H9 (cell line): ENCODE results near the gene PFKFB2. TPM values are rescaled to one million over a fixed set of nuclear protein-coding genes. Genes with fewer than 3 reads are reported as not detected.

Source experiments
- DNase-seq: peaks from one replicate; pipeline ENCODE4 v3.0.0-alpha.2; 2017
- H2AFZ ChIP-seq: one replicate; pipeline ENCODE4 v1.6.1; 2013; ENCODE audit warnings: mild to moderate bottlenecking, low read length, control low read depth, moderate library complexity
- H2AK5ac ChIP-seq: 2 replicates; pipeline ENCODE4 v1.6.1; 2013; ENCODE audit warnings: low read length, control low read depth, mixed read lengths; ENCODE audit not compliant: insufficient read length
- H2BK120ac ChIP-seq: one replicate; pipeline ENCODE4 v1.6.1; 2013; ENCODE audit warnings: low read depth, mild to moderate bottlenecking, low read length, control low read depth, inconsistent platforms; ENCODE audit not compliant: poor library complexity, severe bottlenecking
- H2BK12ac ChIP-seq: 2 replicates; pipeline ENCODE4 v1.6.1; 2013; ENCODE audit warnings: low read length, control low read depth, mixed read lengths, low read depth; ENCODE audit not compliant: insufficient read length
- H2BK15ac ChIP-seq: 2 replicates; pipeline ENCODE4 v1.6.1; 2013; ENCODE audit warnings: low read depth, low read length, control low read depth
- H2BK20ac ChIP-seq: one replicate; pipeline ENCODE4 v1.6.1; 2013; ENCODE audit warnings: low read depth, mild to moderate bottlenecking, low read length, control low read depth, inconsistent platforms; ENCODE audit not compliant: poor library complexity, severe bottlenecking
- H2BK5ac ChIP-seq: 2 replicates; pipeline ENCODE4 v1.6.1; 2013; ENCODE audit warnings: low read length, control low read depth, mixed read lengths; ENCODE audit not compliant: insufficient read length
- H3K14ac ChIP-seq: 2 replicates; pipeline ENCODE4 v1.6.1; 2013; ENCODE audit warnings: low read length, control low read depth; ENCODE audit not compliant: insufficient read depth
- H3K18ac ChIP-seq: 2 replicates; pipeline ENCODE4 v1.6.1; 2013; ENCODE audit warnings: low read depth, mild to moderate bottlenecking, mixed read lengths, low read length, control low read depth; ENCODE audit not compliant: insufficient read length
- H3K23ac ChIP-seq: 2 replicates; pipeline ENCODE4 v1.6.1; 2013; ENCODE audit warnings: low read length, control low read depth, mixed read lengths, low read depth; ENCODE audit not compliant: insufficient read length
- H3K23me2 ChIP-seq: 2 replicates; pipeline ENCODE4 v1.6.1; 2013; ENCODE audit warnings: low read depth, mild to moderate bottlenecking, mixed read lengths, low read length, control low read depth; ENCODE audit not compliant: insufficient read length, poor library complexity, severe bottlenecking
- H3K27ac ChIP-seq: 2 replicates; pipeline ENCODE4 v1.5.1; 2013; ENCODE audit warnings: low read length, control low read depth, mixed read lengths, low read depth; ENCODE audit not compliant: insufficient read length
- H3K27me3 ChIP-seq: 2 replicates; pipeline ENCODE4 v1.6.1; 2013; ENCODE audit warnings: low read length, control low read depth, inconsistent platforms; ENCODE audit not compliant: insufficient read depth
- H3K4ac ChIP-seq: 2 replicates; pipeline ENCODE4 v1.6.1; 2013; ENCODE audit warnings: low read depth, mild to moderate bottlenecking, control low read depth, inconsistent platforms, low read length, moderate library complexity
- H3K4me1 ChIP-seq: 2 replicates; pipeline ENCODE4 v1.6.1; 2013; ENCODE audit warnings: low read length, control low read depth, inconsistent platforms; ENCODE audit not compliant: insufficient read depth
- H3K4me2 ChIP-seq: 2 replicates; pipeline ENCODE4 v1.6.1; 2013; ENCODE audit warnings: low read length, control low read depth, mixed read lengths; ENCODE audit not compliant: insufficient read length, insufficient read depth
- H3K56ac ChIP-seq: 2 replicates; pipeline ENCODE4 v1.6.1; 2013; ENCODE audit warnings: low read depth, mild to moderate bottlenecking, mixed read lengths, low read length, control low read depth; ENCODE audit not compliant: insufficient read length
- H3K79me1 ChIP-seq: 2 replicates; pipeline ENCODE4 v1.6.1; 2013; ENCODE audit warnings: low read depth, mild to moderate bottlenecking, moderate library complexity, low read length, control low read depth, inconsistent platforms; ENCODE audit not compliant: insufficient read depth, poor library complexity, severe bottlenecking
- H3K79me2 ChIP-seq: 2 replicates; pipeline ENCODE4 v1.6.1; 2013; ENCODE audit warnings: low read length, control low read depth, inconsistent platforms; ENCODE audit not compliant: insufficient read depth
- H3K9ac ChIP-seq: 2 replicates; pipeline ENCODE4 v1.6.1; 2013; ENCODE audit warnings: low read length, control low read depth, mixed read lengths; ENCODE audit not compliant: insufficient read length; ENCODE audit errors: extremely low read depth
- H3K9me3 ChIP-seq: one replicate; pipeline ENCODE4 v1.6.1; 2013; ENCODE audit warnings: low read depth, low read length, inconsistent platforms; ENCODE audit not compliant: control insufficient read depth
- H3T11ph ChIP-seq: one replicate; pipeline ENCODE4 v1.6.1; 2013; ENCODE audit warnings: mild to moderate bottlenecking, low read length, control low read depth, inconsistent platforms
- H4K20me1 ChIP-seq: one replicate; pipeline ENCODE4 v1.6.1; 2013; ENCODE audit not compliant: control insufficient read depth, insufficient read length, insufficient read depth
- H4K5ac ChIP-seq: 2 replicates; pipeline ENCODE4 v1.6.1; 2013; ENCODE audit warnings: low read depth, mild to moderate bottlenecking, mixed read lengths, low read length, control low read depth; ENCODE audit not compliant: insufficient read length
- H4K8ac ChIP-seq: replicated peaks from 2 replicates; pipeline ENCODE4 v1.6.1; 2013; ENCODE audit warnings: low read length, control low read depth, mixed read lengths, low read depth; ENCODE audit not compliant: insufficient read length
- H4K91ac ChIP-seq: 2 replicates; pipeline ENCODE4 v1.6.1; 2013; ENCODE audit warnings: low read depth, mild to moderate bottlenecking, moderate library complexity, mixed read lengths, low read length, control low read depth; ENCODE audit not compliant: insufficient read length
- H3K27ac Mint-ChIP-seq, 3 experiments: 2 replicates in 2 of 3; 3 replicates in 1 of 3; pipeline ENCODE4 v1.8.0; 2020 to 2021; ENCODE audit warnings: mixed read lengths in 3 of 3, mild to moderate bottlenecking in 1 of 3, moderate library complexity in 1 of 3
- H3K27me3 Mint-ChIP-seq: 2 replicates; pipeline ENCODE4 v1.8.0; 2021; ENCODE audit warnings: low read depth, mild to moderate bottlenecking, moderate library complexity, mixed read lengths
- H3K36me3 Mint-ChIP-seq, 3 experiments: 2 replicates in 2 of 3; 3 replicates in 1 of 3; pipeline ENCODE4 v1.8.0; 2020 to 2021; ENCODE audit warnings: low read depth in 3 of 3, mixed read lengths in 3 of 3; ENCODE audit not compliant: insufficient read depth in 1 of 3
- H3K4me1 Mint-ChIP-seq, 2 experiments: 2 replicates each; pipeline ENCODE4 v1.8.0; 2020; ENCODE audit warnings: mixed read lengths in 2 of 2
- H3K4me3 Mint-ChIP-seq, 2 experiments: 2 replicates in 1 of 2; 3 replicates in 1 of 2; pipeline ENCODE4 v1.8.0; 2020 to 2021; ENCODE audit warnings: mild to moderate bottlenecking in 2 of 2, mixed read lengths in 2 of 2, moderate library complexity in 1 of 2
- H3K9me3 Mint-ChIP-seq, 2 experiments: 2 replicates in 1 of 2; 3 replicates in 1 of 2; pipeline ENCODE4 v1.8.0; 2020; ENCODE audit warnings: mild to moderate bottlenecking in 2 of 2, mixed read lengths in 2 of 2, moderate library complexity in 1 of 2
- WGBS: extraction: QIAGEN DNeasy Blood & Tissue Kit; methylation state at CpG from one replicate; pipeline ENCODE4 v1.1.7; 2013; ENCODE audit warnings: missing lambda C conversion rate, low lambda C conversion rate, mixed read lengths; ENCODE audit not compliant: insufficient read length; ENCODE audit errors: extremely low coverage; 5-methylcytosine and 5-hydroxymethylcytosine counted together
- total RNA-seq: library from RNA; stranded (reverse); gene quantifications from 2 replicates; pipeline ENCODE4 v1.2.1, GENCODE V29; 2021
- TF ChIP-seq, protein P1 (sequence below): fragments of 200-600 bp; sonication (generic); conservative IDR thresholded peaks from 3 replicates; pipeline ENCODE4 v1.8.0; 2021; ENCODE audit warnings: antibody characterized with exemption, mild to moderate bottlenecking

Gene PFKFB2
- total RNA-seq, 1 experiment from 2014 or later = 14.6 TPM

GRCh38 chr1:207034208-207034607, 18.9 kb upstream of the PFKFB2 start:
- Histone ChIP-seq H2BK120ac (no peak overlapping the region), H3K23ac (no peak overlapping the region), H3K4me2 (no peak overlapping the region), H3T11ph (no peak overlapping the region), H4K8ac (no peak overlapping the region), H3K27ac (no peak overlapping the region), H3K18ac (no peak overlapping the region), H2BK15ac (no peak overlapping the region), H3K4me1 (peaks cover 20% of the 10 kb centered on the region), H4K91ac (no peak overlapping the region), H3K4ac (no peak overlapping the region), H3K27me3 (no peaks in the 10 kb centered on the region), H3K56ac (no peak overlapping the region), H3K14ac (no peak overlapping the region), H3K9me3 (no peaks in the 10 kb centered on the region), H3K23me2 (no peaks in the 10 kb centered on the region), H2BK5ac (no peak overlapping the region), H2AK5ac (no peak overlapping the region), H2BK20ac (no peak overlapping the region), H3K79me2 (no peaks in the 10 kb centered on the region; the same call in 1 of the 2 replicates), H2AFZ (no peak overlapping the region), H3K79me1 (no peaks in the 10 kb centered on the region), H4K20me1 (no peaks in the 10 kb centered on the region), H4K5ac (no peak overlapping the region), H2BK12ac (no peak overlapping the region), H3K9ac (no peak overlapping the region)
- Mint-ChIP-seq H3K4me1 (peaks cover 44 to 46% of the 10 kb centered on the region in 2 experiments), H3K4me3 (no peak overlapping the region), H3K27ac (peak overlapping the region in 1 of 3 experiments; percentile 6; a peak in 1 of 7 replicates), H3K36me3 (no peaks in the 10 kb centered on the region; a peak in 1 of 7 replicates), H3K27me3 (no peaks in the 10 kb centered on the region), H3K9me3 (no peaks in the 10 kb centered on the region)
- no CpG with 5 or more reads among the region's 1 CpG for WGBS
- no peak for DNase-seq
- TF ChIP-seq, protein P1, sequence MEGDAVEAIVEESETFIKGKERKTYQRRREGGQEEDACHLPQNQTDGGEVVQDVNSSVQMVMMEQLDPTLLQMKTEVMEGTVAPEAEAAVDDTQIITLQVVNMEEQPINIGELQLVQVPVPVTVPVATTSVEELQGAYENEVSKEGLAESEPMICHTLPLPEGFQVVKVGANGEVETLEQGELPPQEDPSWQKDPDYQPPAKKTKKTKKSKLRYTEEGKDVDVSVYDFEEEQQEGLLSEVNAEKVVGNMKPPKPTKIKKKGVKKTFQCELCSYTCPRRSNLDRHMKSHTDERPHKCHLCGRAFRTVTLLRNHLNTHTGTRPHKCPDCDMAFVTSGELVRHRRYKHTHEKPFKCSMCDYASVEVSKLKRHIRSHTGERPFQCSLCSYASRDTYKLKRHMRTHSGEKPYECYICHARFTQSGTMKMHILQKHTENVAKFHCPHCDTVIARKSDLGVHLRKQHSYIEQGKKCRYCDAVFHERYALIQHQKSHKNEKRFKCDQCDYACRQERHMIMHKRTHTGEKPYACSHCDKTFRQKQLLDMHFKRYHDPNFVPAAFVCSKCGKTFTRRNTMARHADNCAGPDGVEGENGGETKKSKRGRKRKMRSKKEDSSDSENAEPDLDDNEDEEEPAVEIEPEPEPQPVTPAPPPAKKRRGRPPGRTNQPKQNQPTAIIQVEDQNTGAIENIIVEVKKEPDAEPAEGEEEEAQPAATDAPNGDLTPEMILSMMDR = no peak
